Right renal pelvis (tissue), 4 donors: ENCODE data around the gene RLBP1. TPM values are rescaled to one million over a fixed set of nuclear protein-coding genes. Genes with fewer than 3 reads are reported as not detected.

Experiments used
- DNase-seq, 4 donors: peaks; one replicate each; pipeline ENCODE4 v3.0.0-alpha.2; 2013; ENCODE audit warnings: low read depth in 4 of 4, low spot score in 3 of 4, missing footprints in 1 of 4
- polyA plus RNA-seq, 4 donors: library from polyadenylated mRNA; unstranded; fragments of 120-200 nt; gene quantifications; one replicate each; pipeline ENCODE4 v1.2.1, GENCODE V29; 2013; ENCODE audit not compliant: insufficient read length in 4 of 4

The RLBP1 gene
- polyA plus RNA-seq, 4 donors: not detected

GRCh38 chr15:89208256-89208655, 13.1 kb downstream of the RLBP1 start:
- DNase-seq: no peak

- peak; percentile 25 to 55 (median 32) for DNase-seq
Measured at GRCh38 chr15:89206908-89207331, 14.5 kb downstream of the RLBP1 start.

GRCh38 chr15:89205991-89206585, 15.3 kb downstream of the RLBP1 start:
- no peak for DNase-seq

- no peak for DNase-seq
Measured at GRCh38 chr15:89203705-89204273, 17.6 kb downstream of the RLBP1 start.

GRCh38 chr15:89201465-89202005, 19.8 kb downstream of the RLBP1 start:
- DNase-seq: no peak

- DNase-seq: no peak
Measured at GRCh38 chr15:89200182-89200581, 21.2 kb downstream of the RLBP1 start.

GRCh38 chr15:89199746-89200145, 21.6 kb downstream of the RLBP1 start:
- DNase-seq: no peak

- DNase-seq: no peak
Measured at GRCh38 chr15:89198934-89199333, 22.4 kb downstream of the RLBP1 start.

GRCh38 chr15:89198196-89198595, 23.2 kb downstream of the RLBP1 start:
- DNase-seq: no peak

GRCh38 chr15:89197503-89197971, 23.8 kb downstream of the RLBP1 start:
- no peak for DNase-seq

GRCh38 chr15:89196994-89197393, 24.4 kb downstream of the RLBP1 start:
- DNase-seq: no peak

GRCh38 chr15:89196241-89196640, 25.1 kb downstream of the RLBP1 start:
- DNase-seq: no peak

GRCh38 chr15:89195836-89196235, 25.5 kb downstream of the RLBP1 start:
- DNase-seq: no peak

GRCh38 chr15:89194608-89195007, 26.8 kb downstream of the RLBP1 start:
- no peak for DNase-seq

- no peak for DNase-seq
Measured at GRCh38 chr15:89192766-89193165, 28.6 kb downstream of the RLBP1 start.

- DNase-seq: no peak
Measured at GRCh38 chr15:89192136-89192535, 29.2 kb downstream of the RLBP1 start.

GRCh38 chr15:89187986-89188514, 33.3 kb downstream of the RLBP1 start:
- no peak for DNase-seq

GRCh38 chr15:89187301-89187985, 33.9 kb downstream of the RLBP1 start:
- DNase-seq: no peak

GRCh38 chr15:89186803-89187202, 34.6 kb downstream of the RLBP1 start:
- DNase-seq: no peak

GRCh38 chr15:89184886-89185526, 36.4 kb downstream of the RLBP1 start:
- DNase-seq: no peak

- no peak for DNase-seq
Measured at GRCh38 chr15:89184357-89184756, 37.0 kb downstream of the RLBP1 start.
